Duodenal mucosa (tissue), 2 donors: Measurements from ENCODE around the gene PCK2.

Experiments used
- H3K27ac ChIP-seq: one replicate; pipeline ENCODE4 v1.7.0; 2013; ENCODE audit warnings: low read depth, low read length
- H3K27me3 ChIP-seq, 2 donors: one replicate each; pipeline ENCODE4 v1.7.0; 2013; ENCODE audit warnings: low read length in 2 of 2, control low read depth in 1 of 2; ENCODE audit not compliant: insufficient read depth in 2 of 2, control insufficient read depth in 1 of 2
- H3K36me3 ChIP-seq, 2 donors: one replicate each; pipeline ENCODE4 v1.7.0; 2013; ENCODE audit warnings: low read length in 2 of 2, control low read depth in 1 of 2; ENCODE audit not compliant: insufficient read depth in 2 of 2, control insufficient read depth in 1 of 2
- H3K4me1 ChIP-seq, 2 donors: one replicate each; pipeline ENCODE4 v1.7.0; 2013; ENCODE audit warnings: low read length in 2 of 2, control low read depth in 1 of 2; ENCODE audit not compliant: insufficient read depth in 2 of 2, control insufficient read depth in 1 of 2
- H3K4me3 ChIP-seq, 2 donors: one replicate each; pipeline ENCODE4 v1.7.0; 2013; ENCODE audit warnings: low read length in 2 of 2, low read depth in 1 of 2
- H3K9ac ChIP-seq, 2 donors: one replicate each; pipeline ENCODE4 v1.7.0; 2013; ENCODE audit warnings: low read length in 2 of 2, low read depth in 1 of 2
- H3K9me3 ChIP-seq, 2 donors: one replicate each; pipeline ENCODE4 v1.7.0; 2013; ENCODE audit warnings: low read length in 2 of 2, control low read depth in 1 of 2; ENCODE audit not compliant: control insufficient read depth in 1 of 2

PCK2 gene

GRCh38 chr14:24095271-24096068 is 1.4 kb downstream of the PCK2 start:
- H3K9ac ChIP-seq: peak overlapping the region; percentile 96 to 99
- H3K4me3 ChIP-seq: peak overlapping the region; percentile 92 to 93
- peaks cover 48 to 53% of the 10 kb centered on the region in 2 donors for H3K4me1 ChIP-seq
- H3K36me3 ChIP-seq: peaks cover 25 to 33% of the 10 kb centered on the region in 2 donors
- no peaks in the 10 kb centered on the region for H3K9me3 ChIP-seq
- no peaks in the 10 kb centered on the region for H3K27me3 ChIP-seq
- H3K27ac ChIP-seq: peak overlapping the region; percentile 95

- Histone ChIP-seq H3K27me3 (no peaks in the 10 kb centered on the region), H3K4me1 (peaks cover 38 to 42% of the 10 kb centered on the region in 2 donors), H3K9me3 (no peaks in the 10 kb centered on the region), H3K36me3 (peaks cover 37 to 44% of the 10 kb centered on the region in 2 donors), H3K9ac (peak overlapping the region in 1 of 2 donors; percentile 28), H3K4me3 (peak overlapping the region; percentile 4 to 5), H3K27ac (no peak overlapping the region)
Observed at GRCh38 chr14:24096545-24097181, 2.6 kb downstream of the PCK2 start.

- no peak overlapping the region for H3K27ac ChIP-seq
- H3K9me3 ChIP-seq: no peaks in the 10 kb centered on the region
- H3K4me3 ChIP-seq: no peak overlapping the region
- H3K4me1 ChIP-seq: peaks cover 23 to 28% of the 10 kb centered on the region in 2 donors
- no peaks in the 10 kb centered on the region for H3K27me3 ChIP-seq
- H3K36me3 ChIP-seq: peaks cover 50 to 59% of the 10 kb centered on the region in 2 donors
- peak overlapping the region in 1 of 2 donors; percentile 6 for H3K9ac ChIP-seq
Observed at GRCh38 chr14:24098229-24098926, 4.3 kb downstream of the PCK2 start.

GRCh38 chr14:24098927-24099813 is 5.1 kb downstream of the PCK2 start:
- peaks cover 57 to 67% of the 10 kb centered on the region in 2 donors for H3K36me3 ChIP-seq

GRCh38 chr14:24100197-24100981 is 6.3 kb downstream of the PCK2 start:
- H3K4me1 ChIP-seq: peaks cover 15 to 22% of the 10 kb centered on the region in 2 donors
- H3K36me3 ChIP-seq: peaks cover 57 to 72% of the 10 kb centered on the region in 2 donors
- no peaks in the 10 kb centered on the region for H3K9me3 ChIP-seq
- no peaks in the 10 kb centered on the region for H3K27me3 ChIP-seq
- no peak overlapping the region for H3K27ac ChIP-seq
- no peak overlapping the region for H3K4me3 ChIP-seq
- no peak overlapping the region for H3K9ac ChIP-seq

More at GRCh38 chr14:24098927-24099813, 5.1 kb downstream of the PCK2 start:
- H3K27ac ChIP-seq: no peak overlapping the region
- peaks cover 21 to 28% of the 10 kb centered on the region in 2 donors for H3K4me1 ChIP-seq
- H3K4me3 ChIP-seq: no peak overlapping the region
- no peaks in the 10 kb centered on the region for H3K9me3 ChIP-seq
- no peak overlapping the region for H3K9ac ChIP-seq
- no peaks in the 10 kb centered on the region for H3K27me3 ChIP-seq

- H3K9ac ChIP-seq: no peak overlapping the region
- peaks cover 9 to 17% of the 10 kb centered on the region in 2 donors for H3K4me1 ChIP-seq
Observed at GRCh38 chr14:24100982-24101494, 6.9 kb downstream of the PCK2 start.

GRCh38 chr14:24102357-24103048 is 8.4 kb downstream of the PCK2 start:
- Histone ChIP-seq H3K4me3 (no peak overlapping the region), H3K27me3 (no peaks in the 10 kb centered on the region), H3K27ac (no peak overlapping the region), H3K9ac (no peak overlapping the region), H3K9me3 (no peaks in the 10 kb centered on the region), H3K4me1 (peaks cover 5 to 19% of the 10 kb centered on the region in 2 donors), H3K36me3 (peaks cover 57 to 64% of the 10 kb centered on the region in 2 donors)

More at GRCh38 chr14:24100982-24101494, 6.9 kb downstream of the PCK2 start:
- Histone ChIP-seq H3K36me3 (peaks cover 57 to 72% of the 10 kb centered on the region in 2 donors), H3K9me3 (no peaks in the 10 kb centered on the region), H3K27me3 (no peaks in the 10 kb centered on the region), H3K27ac (no peak overlapping the region), H3K4me3 (no peak overlapping the region)

- peaks cover 3 to 12% of the 10 kb centered on the region in 2 donors for H3K4me1 ChIP-seq
- peaks cover 49 to 56% of the 10 kb centered on the region in 2 donors for H3K36me3 ChIP-seq
- H3K9ac ChIP-seq: no peak overlapping the region
Observed at GRCh38 chr14:24103451-24103850, 9.3 kb downstream of the PCK2 start.

More at GRCh38 chr14:24103451-24103850, 9.3 kb downstream of the PCK2 start:
- Histone ChIP-seq H3K27ac (no peak overlapping the region), H3K9me3 (no peaks in the 10 kb centered on the region), H3K27me3 (no peaks in the 10 kb centered on the region), H3K4me3 (no peak overlapping the region)
